GM18951 (cell line): ENCODE measurements around the gene ACP1.

Experiments used
- POLR2A ChIP-seq: IDR thresholded peaks from 4 replicates; pipeline ENCODE4 v1.6.1; 2011; ENCODE audit warnings: mild to moderate bottlenecking; ENCODE audit not compliant: insufficient read length, insufficient read depth; ENCODE audit errors: extremely low read depth
- in situ Hi-C: fragments of 300-500 bp; cut with MboI; formaldehyde crosslinking; loops from one replicate; pipeline ENCODE4 v1.12.0; 2022; ENCODE audit warnings: low sequenced_read_pairs, mixed read lengths, inconsistent platforms; ENCODE audit not compliant: unreplicated experiment

Gene ACP1

GRCh38 chr2:279956-280649 lies 15.4 kb downstream of the ACP1 start:
- no peak for TF ChIP-seq POLR2A
- in situ Hi-C loops = no loop called here

- TF ChIP-seq POLR2A = no peak
- in situ Hi-C loops = no loop called here
Measured at GRCh38 chr2:280650-281110, 15.9 kb downstream of the ACP1 start.

DNA sequence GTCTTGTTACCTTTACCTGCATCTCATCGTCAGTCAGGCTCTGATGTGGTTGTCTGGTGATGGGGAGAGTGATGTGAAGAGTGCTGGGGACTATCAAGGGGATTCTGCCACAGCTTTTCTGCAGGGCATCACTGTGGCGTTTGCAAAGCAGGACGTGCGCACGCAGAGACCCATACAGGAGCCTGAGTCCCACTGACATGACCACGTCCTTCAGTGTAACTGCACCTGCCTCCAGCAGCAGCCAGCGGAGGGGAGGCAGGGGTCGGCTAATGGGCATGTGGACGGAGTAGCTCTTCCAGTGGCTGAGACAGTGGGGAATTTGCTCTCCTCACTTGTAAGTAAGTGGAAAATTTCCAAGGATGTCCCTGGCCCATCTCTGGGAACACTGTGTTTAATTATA lies 16.6 kb downstream of the ACP1 start:
- TF ChIP-seq POLR2A = no peak
- in situ Hi-C loops = no loop called here

GRCh38 chr2:282371-283263 lies 17.9 kb downstream of the ACP1 start:
- in situ Hi-C loops = no loop called here
- TF ChIP-seq POLR2A = no peak

GRCh38 chr2:283996-284794 lies 19.4 kb downstream of the ACP1 start:
- no peak for TF ChIP-seq POLR2A
- in situ Hi-C loops = no loop called here

DNA sequence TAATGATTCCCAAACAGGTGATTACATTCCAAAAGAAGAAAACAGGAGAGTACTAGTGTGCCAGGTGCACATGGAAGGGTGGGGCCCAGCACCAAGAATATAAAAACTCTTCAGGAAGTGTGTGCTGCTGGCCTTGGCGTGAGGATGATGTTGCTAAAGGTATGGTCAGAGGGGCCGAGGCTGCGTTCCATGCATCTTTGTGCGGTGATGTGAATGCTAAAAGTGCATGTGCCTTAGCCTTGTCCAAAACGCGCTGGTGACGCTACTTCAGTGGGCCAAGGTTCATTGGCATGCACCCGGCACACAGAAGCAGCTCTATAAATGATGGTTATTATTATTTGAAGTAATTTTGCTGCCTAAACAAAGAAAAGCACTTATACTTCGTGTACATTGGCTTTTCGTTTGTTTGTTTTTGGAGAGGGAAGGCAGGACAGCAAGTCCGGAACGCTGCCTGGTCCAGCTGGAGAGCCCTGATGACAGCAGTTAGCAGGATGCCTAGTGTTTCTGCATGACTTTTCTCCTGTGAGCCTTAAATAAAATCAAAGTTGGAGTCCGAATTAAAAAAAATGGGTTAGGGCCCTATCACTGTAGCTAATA lies 20.2 kb downstream of the ACP1 start:
- in situ Hi-C loops = no loop called here
- no peak for TF ChIP-seq POLR2A

GRCh38 chr2:285531-285930 lies 20.8 kb downstream of the ACP1 start:
- in situ Hi-C loops = no loop called here
- TF ChIP-seq POLR2A = no peak

- in situ Hi-C loops = no loop called here
- no peak for TF ChIP-seq POLR2A
Measured at GRCh38 chr2:286035-286434, 21.3 kb downstream of the ACP1 start.

- in situ Hi-C loops = no loop called here
- TF ChIP-seq POLR2A = no peak
Measured at GRCh38 chr2:286774-287392, 22.1 kb downstream of the ACP1 start.

DNA sequence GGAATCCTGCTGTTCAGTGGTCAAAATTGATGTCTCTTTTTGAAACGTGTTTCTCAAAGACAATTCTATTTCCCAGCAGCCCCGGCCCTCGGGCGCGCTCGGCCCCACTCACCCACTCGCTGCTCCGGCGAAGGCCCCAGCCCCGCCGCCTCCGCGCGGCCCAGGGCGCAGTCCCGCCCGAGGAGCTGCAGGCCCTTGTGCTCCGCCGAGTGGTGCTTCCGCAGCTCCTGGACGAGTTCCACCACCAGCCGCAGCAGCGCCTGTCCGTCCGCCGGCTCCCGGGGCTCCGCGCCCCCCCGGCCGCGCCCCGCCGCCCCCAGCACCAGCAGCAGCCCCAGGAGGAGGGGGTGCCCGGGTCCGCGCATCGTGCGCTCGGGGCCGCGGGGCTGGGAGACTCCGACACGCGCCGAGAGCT lies 22.7 kb downstream of the ACP1 start:
- TF ChIP-seq POLR2A = no peak
- in situ Hi-C loops = no loop called here

DNA sequence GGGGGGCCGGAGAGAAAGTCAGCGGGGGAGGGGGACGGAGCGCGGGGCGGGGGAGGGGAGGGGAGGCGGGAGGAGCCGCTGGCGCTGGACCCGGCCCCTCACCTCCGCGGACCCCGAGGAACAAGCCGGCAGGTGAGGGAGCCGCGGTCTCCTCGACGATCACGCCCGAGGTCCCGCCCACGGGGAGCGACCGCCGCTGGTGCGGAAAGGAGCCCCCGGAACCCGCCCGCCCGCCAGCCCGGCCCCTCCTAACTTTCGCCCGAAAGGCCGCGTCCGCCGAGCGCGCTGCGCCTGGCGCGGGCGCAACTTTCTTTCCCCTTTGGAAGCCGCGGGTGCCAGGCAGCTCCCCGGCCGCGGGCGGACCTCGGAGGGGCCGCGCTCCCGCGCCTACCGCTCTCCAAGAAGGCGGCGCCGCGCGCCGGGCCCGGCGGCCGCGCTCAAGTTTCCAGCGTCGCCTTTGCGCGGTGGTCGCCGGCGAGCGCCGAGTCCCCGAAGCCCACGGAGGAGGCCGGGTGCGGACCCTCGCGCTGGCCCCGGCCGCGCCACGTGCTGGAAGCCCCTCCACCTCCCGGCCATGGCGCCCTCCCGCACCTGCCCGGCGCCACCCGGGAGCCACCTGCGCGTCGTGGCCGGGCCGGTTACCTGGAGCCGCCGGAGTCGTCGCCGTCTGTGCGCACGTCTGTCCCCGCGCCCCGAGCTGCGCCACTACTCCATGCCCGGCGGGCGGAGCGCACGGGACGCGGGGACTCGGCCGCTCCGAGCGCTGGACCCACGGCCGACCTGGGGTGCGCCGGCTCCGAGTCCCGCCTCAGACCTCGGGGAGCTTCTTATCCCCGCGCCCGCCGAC lies 23.4 kb downstream of the ACP1 start, which contains the start of gene ALKAL2:
TSS of gene ALKAL2 (minus strand) at position 181 of the 847 bp plus-strand sequence. CDS start 256 bp downstream, outside the sequence.
- in situ Hi-C loops = no loop called here

DNA sequence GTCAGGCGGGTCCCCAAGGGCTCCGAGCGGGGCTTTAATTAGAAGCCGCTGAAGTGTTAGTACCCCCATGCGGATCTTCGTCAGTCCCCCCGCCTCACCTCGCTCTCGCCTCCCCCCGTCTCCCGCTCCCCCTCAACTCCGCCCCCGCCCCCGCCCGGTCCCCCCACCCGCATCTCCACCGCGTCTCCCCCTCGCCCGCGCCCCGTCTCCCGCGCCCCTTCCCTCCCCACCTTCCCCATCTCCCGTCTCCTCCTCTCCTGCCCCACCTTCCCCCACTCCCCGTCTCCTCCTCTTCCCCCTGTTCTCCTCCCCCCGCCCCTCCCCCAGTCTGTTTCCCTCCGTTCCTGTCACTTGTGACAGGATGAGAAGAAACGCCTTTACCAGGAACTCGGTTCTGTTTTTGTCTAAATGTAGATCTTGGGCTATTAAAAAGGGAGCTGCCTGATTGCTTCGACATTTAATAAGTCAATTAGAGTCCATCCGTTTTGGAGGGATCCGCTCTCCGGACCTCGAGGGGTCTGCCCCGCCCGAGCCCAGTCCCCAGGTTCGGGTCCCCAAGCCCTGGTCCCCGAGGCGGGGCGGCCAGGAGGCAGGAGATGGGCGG lies 24.1 kb downstream of the ACP1 start:
- TF ChIP-seq POLR2A = no peak
- in situ Hi-C loops = no loop called here

More for the DNA sequence above, 23.4 kb downstream of the ACP1 start, which contains the start of gene ALKAL2:
- no peak for TF ChIP-seq POLR2A
